GM21619 (cell line): Measurements from ENCODE around the gene HS2ST1.
"Not testable (repeated sequence)": the region's sequence is repeated elsewhere in the genome, so short reads cannot be mapped to it uniquely, and the experiment has no call there.

Source experiments
- ATAC-seq: cut with Tn5 transposase; IDR thresholded peaks from one replicate; pipeline ENCODE4 v1.9.1; 2021; ENCODE audit not compliant: unreplicated experiment

HS2ST1 gene

GRCh38 chr1:87004857-87005256 lies 90.4 kb downstream of the HS2ST1 start:
- ATAC-seq, result no peak

- ATAC-seq, result no peak
These were observed 92.9 kb downstream of the HS2ST1 start for GRCh38 chr1:87007323-87007722.

- ATAC-seq, result not testable (repeated sequence)
These were observed 99.0 kb downstream of the HS2ST1 start for GRCh38 chr1:87013385-87013784.

GRCh38 chr1:87017998-87018672 lies 103.7 kb downstream of the HS2ST1 start:
- ATAC-seq, result no peak

GRCh38 chr1:87023326-87023725 lies 108.9 kb downstream of the HS2ST1 start:
- no peak for ATAC-seq

- ATAC-seq, result peak; percentile 71
These were observed 110.6 kb downstream of the HS2ST1 start for GRCh38 chr1:87024936-87025540.

- ATAC-seq, result not testable (repeated sequence)
These were observed 113.1 kb downstream of the HS2ST1 start for GRCh38 chr1:87027561-87027960.

- no peak for ATAC-seq
These were observed 114.1 kb downstream of the HS2ST1 start for GRCh38 chr1:87028576-87028975.

- ATAC-seq, result peak; percentile 88
These were observed 116.6 kb downstream of the HS2ST1 start for GRCh38 chr1:87030740-87031690.

- ATAC-seq, result no peak
These were observed 119.9 kb downstream of the HS2ST1 start for GRCh38 chr1:87034351-87034750.

GRCh38 chr1:87039096-87039495 lies 124.7 kb downstream of the HS2ST1 start:
- no peak for ATAC-seq

- ATAC-seq, result no peak
These were observed 127.8 kb downstream of the HS2ST1 start for GRCh38 chr1:87042111-87042811.

- ATAC-seq, result peak; percentile 43
These were observed 130.0 kb downstream of the HS2ST1 start for GRCh38 chr1:87044424-87044823.

GRCh38 chr1:87044840-87045239 lies 130.4 kb downstream of the HS2ST1 start:
- peak; percentile 42 for ATAC-seq

GRCh38 chr1:87045761-87046304 lies 131.4 kb downstream of the HS2ST1 start:
- ATAC-seq, result no peak

- no peak for ATAC-seq
These were observed 132.5 kb downstream of the HS2ST1 start for GRCh38 chr1:87046951-87047350.

GRCh38 chr1:87048237-87048636 lies 133.8 kb downstream of the HS2ST1 start:
- ATAC-seq, result no peak

- ATAC-seq, result peak; percentile 40
These were observed 137.5 kb downstream of the HS2ST1 start for GRCh38 chr1:87051965-87052364.

GRCh38 chr1:87052400-87052799 lies 138.0 kb downstream of the HS2ST1 start:
- peak; percentile 26 for ATAC-seq

GRCh38 chr1:87052961-87053360 lies 138.5 kb downstream of the HS2ST1 start:
- ATAC-seq, result no peak

GRCh38 chr1:87053446-87053845 lies 139.0 kb downstream of the HS2ST1 start:
- no peak for ATAC-seq
